ENCODE measurements around the gene ZNF555.

The ZNF555 gene

GRCh38 chr19:2824129-2824528 is 17.1 kb upstream of the ZNF555 start:
- no peak for DNase-seq (ENCODE audit: low spot score)

- no peak for DNase-seq (ENCODE audit: low spot score)
Measured at GRCh38 chr19:2827022-2827421, 14.3 kb upstream of the ZNF555 start.

- DNase-seq (ENCODE audit: low spot score) = no peak
Measured at GRCh38 chr19:2827840-2828489, 13.3 kb upstream of the ZNF555 start.

DNA sequence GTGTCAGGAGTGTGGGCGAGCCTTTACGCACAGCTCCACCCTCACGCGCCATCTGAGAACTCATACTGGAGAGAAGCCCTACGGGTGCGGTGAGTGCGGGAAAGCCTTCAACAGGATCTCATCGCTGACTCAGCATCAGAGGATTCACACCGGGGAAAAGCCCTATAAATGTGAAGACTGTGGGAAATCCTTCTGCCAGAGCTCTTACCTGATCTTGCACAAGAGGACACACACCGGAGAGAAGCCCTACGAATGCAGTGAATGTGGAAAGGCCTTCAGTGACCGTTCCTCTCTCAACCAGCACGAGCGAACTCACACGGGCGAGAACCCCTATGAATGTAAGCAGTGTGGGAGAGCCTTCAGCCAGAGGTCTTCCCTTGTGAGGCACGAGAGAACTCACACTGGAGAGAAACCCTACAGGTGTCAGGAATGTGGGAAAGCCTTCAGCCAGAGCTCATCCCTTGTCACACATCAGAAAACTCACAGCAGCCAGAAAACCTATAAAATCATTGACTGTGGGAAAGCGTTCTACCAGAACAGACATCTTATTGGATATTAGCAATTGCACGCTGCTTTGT is 6.9 kb upstream of the ZNF555 start:
- DNase-seq (ENCODE audit: low spot score) = no peak

- DNase-seq (ENCODE audit: low spot score) = no peak
Measured at GRCh38 chr19:2837430-2837829, 3.8 kb upstream of the ZNF555 start.

DNA sequence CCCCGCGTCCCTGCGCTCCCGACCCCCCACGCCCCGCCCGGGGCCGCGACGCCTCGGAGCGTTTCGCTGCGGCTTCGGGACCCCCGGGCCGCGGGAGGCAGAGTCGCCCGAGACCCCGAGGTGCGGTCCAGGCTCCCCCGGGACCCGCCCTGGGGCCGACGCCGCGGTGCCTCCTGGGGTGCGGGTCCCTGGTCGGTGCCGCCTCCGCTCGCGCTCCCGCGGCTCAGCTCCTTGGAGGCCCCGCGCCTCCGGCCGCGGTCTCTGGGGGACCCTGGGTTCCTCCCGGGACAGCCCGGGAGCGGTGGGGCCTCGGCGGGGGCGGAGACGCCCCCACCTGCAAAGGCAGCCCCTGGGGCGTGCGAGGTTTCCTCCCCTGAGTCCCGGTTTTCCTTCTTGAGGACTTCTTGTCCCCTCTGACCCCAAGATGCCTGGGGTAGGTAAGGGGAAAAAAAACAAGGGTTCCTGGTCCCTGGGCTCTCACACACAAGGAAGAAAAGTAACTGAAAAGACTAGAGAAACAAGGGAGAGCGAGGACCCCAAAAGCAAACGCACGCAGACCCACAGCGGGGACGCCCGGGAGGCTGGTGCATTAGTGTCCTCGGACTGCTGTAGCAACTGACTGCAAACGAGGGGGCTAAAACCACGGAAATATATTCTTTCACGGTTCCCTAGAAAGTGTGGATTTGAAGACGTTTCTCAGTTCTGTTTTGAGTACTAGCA is 740 bp downstream of the ZNF555 start:
- no peak for DNase-seq (ENCODE audit: low spot score)

DNA sequence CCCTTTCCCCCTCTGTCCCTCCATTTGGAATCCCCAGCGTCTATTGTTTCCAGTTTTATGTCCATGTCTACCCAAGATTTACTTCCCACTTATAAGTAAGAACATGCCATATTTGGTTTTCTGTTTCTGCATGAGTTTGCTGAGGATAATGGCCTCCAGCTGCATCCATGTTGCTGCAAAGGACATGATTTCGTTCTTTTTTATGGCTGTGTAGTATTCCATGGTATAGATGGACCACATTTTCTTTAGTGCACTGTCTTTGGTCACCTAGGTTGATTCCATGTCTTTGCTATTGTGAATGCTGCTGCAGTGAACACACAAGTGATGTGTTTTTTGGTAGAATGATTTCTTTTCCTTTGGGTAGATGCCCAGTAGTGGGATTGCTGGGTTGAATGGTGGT is 3.8 kb downstream of the ZNF555 start:
- no peak for DNase-seq (ENCODE audit: low spot score)

GRCh38 chr19:2846180-2846894 is 5.1 kb downstream of the ZNF555 start:
- DNase-seq (ENCODE audit: low spot score) = no peak

GRCh38 chr19:2847507-2847906 is 6.2 kb downstream of the ZNF555 start:
- no peak for DNase-seq (ENCODE audit: low spot score)

- DNase-seq (ENCODE audit: low spot score) = no peak
Measured at GRCh38 chr19:2848616-2849015, 7.3 kb downstream of the ZNF555 start.

GRCh38 chr19:2850256-2850925 is 9.1 kb downstream of the ZNF555 start:
- DNase-seq (ENCODE audit: low spot score) = no peak

GRCh38 chr19:2852598-2852997 is 11.3 kb downstream of the ZNF555 start:
- DNase-seq (ENCODE audit: low spot score) = no peak

DNA sequence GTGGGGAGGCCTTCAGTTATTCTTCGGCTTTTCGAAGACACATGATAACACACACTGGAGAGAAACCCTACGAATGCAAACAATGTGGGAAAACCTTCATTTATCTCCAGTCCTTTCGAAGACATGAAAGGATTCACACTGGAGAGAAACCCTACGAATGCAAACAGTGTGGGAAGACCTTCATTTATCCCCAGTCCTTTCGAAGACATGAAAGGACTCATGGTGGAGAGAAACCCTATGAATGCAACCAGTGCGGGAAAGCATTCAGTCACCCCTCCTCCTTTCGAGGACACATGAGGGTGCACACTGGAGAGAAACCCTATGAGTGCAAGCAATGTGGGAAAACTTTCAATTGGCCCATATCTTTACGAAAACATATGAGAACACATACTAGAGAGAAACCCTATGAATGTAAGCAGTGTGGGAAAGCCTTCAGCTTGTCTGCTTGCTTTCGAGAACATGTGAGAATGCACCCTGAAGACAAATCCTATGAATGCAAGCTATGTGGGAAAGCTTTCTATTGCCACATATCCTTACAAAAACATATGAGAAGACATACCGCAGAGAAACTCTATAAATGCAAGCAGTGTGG is 11.8 kb downstream of the ZNF555 start:
- no peak for DNase-seq (ENCODE audit: low spot score)

GRCh38 chr19:2854849-2855248 is 13.6 kb downstream of the ZNF555 start:
- DNase-seq (ENCODE audit: low spot score) = no peak

DNA sequence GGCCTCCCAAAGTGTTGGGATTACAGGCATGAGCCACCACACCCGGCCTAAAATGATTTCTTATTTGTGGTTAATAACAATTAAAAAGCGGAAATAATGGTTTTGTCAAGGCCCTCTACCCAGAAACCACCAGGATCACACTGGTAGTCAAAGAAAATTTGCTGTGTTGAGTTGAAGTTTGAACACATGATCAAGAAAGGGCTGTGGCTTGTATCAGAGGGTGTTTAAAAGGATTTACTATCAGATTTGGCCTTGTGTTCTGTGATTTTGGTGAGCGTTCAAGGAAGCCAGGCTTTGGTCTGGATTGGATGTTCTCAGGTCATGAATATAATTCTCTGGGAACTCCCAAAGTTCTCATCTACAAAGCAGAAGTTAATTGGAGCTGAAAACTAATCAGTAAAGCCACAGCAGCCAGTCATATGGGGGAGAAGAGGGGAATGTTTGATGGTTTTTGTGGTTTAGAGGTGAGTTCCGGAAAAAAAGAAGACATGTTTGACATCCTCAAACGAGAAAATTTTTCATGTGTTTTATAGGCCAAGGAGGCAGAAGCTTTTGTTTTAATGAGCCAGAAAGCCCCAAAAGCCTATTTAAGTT is 15.3 kb downstream of the ZNF555 start:
- DNase-seq (ENCODE audit: low spot score) = no peak

GRCh38 chr19:2858864-2859263 is 17.6 kb downstream of the ZNF555 start:
- DNase-seq (ENCODE audit: low spot score) = no peak

DNA sequence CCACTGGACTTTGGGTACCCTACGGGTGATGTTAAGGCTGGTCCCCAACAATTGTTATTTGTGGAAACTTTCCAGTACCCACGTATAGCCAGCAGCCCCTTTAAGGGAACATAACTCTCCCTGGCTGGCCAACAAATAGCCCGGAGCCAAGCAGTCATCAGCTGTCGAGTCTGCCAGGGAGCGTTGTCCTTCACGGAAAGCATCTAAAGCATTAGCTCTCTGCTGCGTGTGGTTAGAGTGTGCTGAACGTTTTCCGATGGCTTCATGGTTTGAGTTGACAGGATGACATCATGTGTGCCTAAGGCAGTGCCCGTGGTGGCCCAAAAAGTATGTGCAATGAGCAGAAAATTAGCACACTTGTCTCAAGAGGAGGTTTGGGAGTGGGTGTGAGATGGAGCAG is 22.5 kb downstream of the ZNF555 start:
- DNase-seq (ENCODE audit: low spot score) = no peak

GRCh38 chr19:2865334-2866100 is 24.2 kb downstream of the ZNF555 start:
- DNase-seq (ENCODE audit: low spot score) = no peak

DNA sequence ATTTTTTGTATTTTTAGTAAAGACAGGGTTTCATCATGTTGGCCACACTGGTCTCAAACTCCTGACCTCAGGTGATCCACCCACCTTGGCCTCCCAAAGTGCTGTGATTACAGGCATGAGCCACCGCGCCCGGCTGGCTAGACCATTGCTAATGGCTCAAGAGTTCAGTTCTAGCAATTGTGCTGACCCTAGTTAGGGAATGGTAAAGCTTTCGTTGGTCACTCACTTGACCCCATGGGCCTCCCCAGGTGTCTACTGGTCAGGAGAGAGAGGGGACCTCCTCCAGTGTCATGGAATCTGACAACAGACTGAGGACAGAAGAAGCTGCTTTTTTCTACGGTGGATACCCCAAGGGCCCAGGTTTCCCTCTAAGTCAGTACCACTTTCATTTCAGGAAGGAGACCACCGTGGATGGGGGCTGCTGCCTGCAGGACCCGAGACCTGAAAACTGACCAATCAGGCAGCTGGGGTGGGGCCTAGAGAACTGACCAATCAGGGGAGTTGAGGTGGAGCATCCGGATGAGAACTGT is 25.3 kb downstream of the ZNF555 start:
- no peak for DNase-seq (ENCODE audit: low spot score)
